GM18517 (cell line): ENCODE results near the gene GARIN1A.
"Not testable (repeated sequence)": the region's sequence is repeated elsewhere in the genome, so short reads cannot be mapped to it uniquely, and the experiment has no call there.

ENCODE experiments used
- ATAC-seq: cut with Tn5 transposase; IDR thresholded peaks from one replicate; pipeline ENCODE4 v1.9.1; 2021; ENCODE audit warnings: mild to moderate bottlenecking, moderate library complexity; ENCODE audit not compliant: unreplicated experiment

Gene GARIN1A

GRCh38 chr7:128683270-128683669 is 11.2 kb downstream of the GARIN1A start:
- ATAC-seq = not testable (repeated sequence)

GRCh38 chr7:128683738-128684137 is 11.6 kb downstream of the GARIN1A start:
- ATAC-seq = not testable (repeated sequence)

GRCh38 chr7:128687131-128687530 is 15.0 kb downstream of the GARIN1A start:
- no peak for ATAC-seq

- ATAC-seq = no peak
Measured at GRCh38 chr7:128688492-128688891, 16.4 kb downstream of the GARIN1A start.

- not testable (repeated sequence) for ATAC-seq
Measured at GRCh38 chr7:128689161-128689935, 17.3 kb downstream of the GARIN1A start.

- no peak for ATAC-seq
Measured at GRCh38 chr7:128691227-128691626, 19.1 kb downstream of the GARIN1A start.

- no peak for ATAC-seq
Measured at GRCh38 chr7:128692623-128693270, 20.7 kb downstream of the GARIN1A start.

- no peak for ATAC-seq
Measured at GRCh38 chr7:128693373-128694015, 21.4 kb downstream of the GARIN1A start.

GRCh38 chr7:128694738-128695137 is 22.6 kb downstream of the GARIN1A start:
- no peak for ATAC-seq

GRCh38 chr7:128697302-128697905 is 25.3 kb downstream of the GARIN1A start:
- ATAC-seq = no peak

- ATAC-seq = no peak
Measured at GRCh38 chr7:128699196-128699712, 27.2 kb downstream of the GARIN1A start.

- no peak for ATAC-seq
Measured at GRCh38 chr7:128699895-128700294, 27.8 kb downstream of the GARIN1A start.

GRCh38 chr7:128701062-128701785 is 29.1 kb downstream of the GARIN1A start:
- ATAC-seq = no peak

- no peak for ATAC-seq
Measured at GRCh38 chr7:128703609-128704241, 31.6 kb downstream of the GARIN1A start.

GRCh38 chr7:128705891-128706333 is 33.8 kb downstream of the GARIN1A start:
- no peak for ATAC-seq

- no peak for ATAC-seq
Measured at GRCh38 chr7:128707752-128708151, 35.7 kb downstream of the GARIN1A start.

GRCh38 chr7:128708235-128708634 is 36.1 kb downstream of the GARIN1A start:
- ATAC-seq = no peak

- ATAC-seq = no peak
Measured at GRCh38 chr7:128708824-128709223, 36.7 kb downstream of the GARIN1A start.

GRCh38 chr7:128710481-128710880 is 38.4 kb downstream of the GARIN1A start:
- ATAC-seq = no peak

GRCh38 chr7:128713794-128714193 is 41.7 kb downstream of the GARIN1A start:
- ATAC-seq = no peak
